GM21515 (cell line): ENCODE data around the gene ST3GAL4.
"Not testable (repeated sequence)": the region's sequence is repeated elsewhere in the genome, so short reads cannot be mapped to it uniquely, and the experiment has no call there.

ENCODE experiments used
- ATAC-seq: cut with Tn5 transposase; IDR thresholded peaks from one replicate; pipeline ENCODE4 v1.9.1; 2021; ENCODE audit not compliant: unreplicated experiment

ST3GAL4 gene

GRCh38 chr11:126361400-126361799 is 5.9 kb downstream of the ST3GAL4 start:
- ATAC-seq, result no peak

GRCh38 chr11:126362879-126363655 is 7.6 kb downstream of the ST3GAL4 start:
- ATAC-seq, result no peak

GRCh38 chr11:126363706-126364248 is 8.3 kb downstream of the ST3GAL4 start:
- ATAC-seq, result no peak

GRCh38 chr11:126364735-126365134 is 9.2 kb downstream of the ST3GAL4 start:
- ATAC-seq, result not testable (repeated sequence)

- not testable (repeated sequence) for ATAC-seq
Observed at GRCh38 chr11:126365508-126365907, 10.0 kb downstream of the ST3GAL4 start.

- no peak for ATAC-seq
Observed at GRCh38 chr11:126366064-126366822, 10.8 kb downstream of the ST3GAL4 start.

GRCh38 chr11:126366823-126367654 is 11.6 kb downstream of the ST3GAL4 start:
- ATAC-seq, result not testable (repeated sequence)

GRCh38 chr11:126367806-126368205 is 12.3 kb downstream of the ST3GAL4 start:
- ATAC-seq, result not testable (repeated sequence)

- not testable (repeated sequence) for ATAC-seq
Observed at GRCh38 chr11:126368336-126369119, 13.0 kb downstream of the ST3GAL4 start.

- ATAC-seq, result no peak
Observed at GRCh38 chr11:126370016-126370415, 14.5 kb downstream of the ST3GAL4 start.

GRCh38 chr11:126371595-126371994 is 16.1 kb downstream of the ST3GAL4 start:
- ATAC-seq, result no peak

- ATAC-seq, result not testable (repeated sequence)
Observed at GRCh38 chr11:126373389-126374066, 18.0 kb downstream of the ST3GAL4 start.

GRCh38 chr11:126374562-126375300 is 19.2 kb downstream of the ST3GAL4 start:
- ATAC-seq, result not testable (repeated sequence)

- ATAC-seq, result no peak
Observed at GRCh38 chr11:126375726-126376125, 20.2 kb downstream of the ST3GAL4 start.

- ATAC-seq, result no peak
Observed at GRCh38 chr11:126378763-126379162, 23.3 kb downstream of the ST3GAL4 start.

- ATAC-seq, result no peak
Observed at GRCh38 chr11:126380909-126381308, 25.4 kb downstream of the ST3GAL4 start.

GRCh38 chr11:126381960-126382359 is 26.5 kb downstream of the ST3GAL4 start:
- not testable (repeated sequence) for ATAC-seq

GRCh38 chr11:126382641-126383040 is 27.2 kb downstream of the ST3GAL4 start:
- ATAC-seq, result not testable (repeated sequence)
